HepG2 (cell line): Measurements from ENCODE around the gene RSPH9. TPM values are rescaled to one million over a fixed set of nuclear protein-coding genes. Genes with fewer than 3 reads are reported as not detected.

Source experiments
- AGO2 ChIP-seq: fragments of 200-400 bp; formaldehyde crosslinking; optimal IDR thresholded peaks from 2 replicates; pipeline ENCODE3; 2017; ENCODE audit warnings: mild to moderate bottlenecking, low read depth, low read length, moderate library complexity
- ARNT2 ChIP-seq: sonication (generic); formaldehyde crosslinking; IDR thresholded peaks from 2 replicates; pipeline ENCODE4 v1.8.0; 2022; ENCODE audit warnings: mild to moderate bottlenecking, low read depth, missing genetic modification reagents, moderate library complexity
- HMG20B ChIP-seq: conservative IDR thresholded peaks from 2 replicates; pipeline ENCODE4 v1.6.1; 2016; ENCODE audit warnings: missing genetic modification reagents, missing compliant biosample characterization
- HOXA5 ChIP-seq: sonication (generic); formaldehyde crosslinking; IDR thresholded peaks from 2 replicates; pipeline ENCODE4 v1.4.0; 2020; ENCODE audit warnings: missing genetic modification reagents
- NFE2 ChIP-seq: sonication (generic); formaldehyde crosslinking; IDR thresholded peaks from 2 replicates; pipeline ENCODE4 v1.4.0; 2020; ENCODE audit warnings: missing genetic modification reagents
- RBM22 ChIP-seq: fragments of 200-400 bp; formaldehyde crosslinking; optimal IDR thresholded peaks from 2 replicates; pipeline ENCODE3; 2017; ENCODE audit warnings: mild to moderate bottlenecking, low read length, moderate library complexity
- RXRB ChIP-seq: IDR thresholded peaks from 2 replicates; pipeline ENCODE4 v1.6.1; 2016; ENCODE audit warnings: borderline replicate concordance, missing genetic modification reagents, missing compliant biosample characterization
- STAT5B ChIP-seq: sonication (generic); formaldehyde crosslinking; IDR thresholded peaks from 2 replicates; pipeline ENCODE4 v1.4.0; 2020; ENCODE audit warnings: missing genetic modification reagents
- ZBTB3 ChIP-seq: sonication (generic); formaldehyde crosslinking; IDR thresholded peaks from 2 replicates; pipeline ENCODE4 v1.4.0; 2020; ENCODE audit warnings: low read depth, mild to moderate bottlenecking, moderate library complexity, missing genetic modification reagents, borderline replicate concordance
- ZMYM4 ChIP-seq: sonication (generic); formaldehyde crosslinking; IDR thresholded peaks from 2 replicates; pipeline ENCODE4 v1.8.1; 2023; ENCODE audit warnings: mild to moderate bottlenecking, missing genetic modification reagents
- ZNF12 ChIP-seq: sonication (generic); formaldehyde crosslinking; IDR thresholded peaks from 2 replicates; pipeline ENCODE4 v1.5.0; 2020; ENCODE audit warnings: missing genetic modification reagents
- ZNF205 ChIP-seq: IDR thresholded peaks from 2 replicates; pipeline ENCODE4 v1.6.1; 2018; ENCODE audit warnings: missing biosample characterization, missing genetic modification reagents
- ZNF251 ChIP-seq: sonication (generic); formaldehyde crosslinking; IDR thresholded peaks from 2 replicates; pipeline ENCODE4 v1.9.0; 2021; ENCODE audit warnings: mild to moderate bottlenecking, missing genetic modification reagents
- ZNF329 ChIP-seq: sonication (generic); formaldehyde crosslinking; IDR thresholded peaks from 2 replicates; pipeline ENCODE4 v1.9.0; 2021; ENCODE audit warnings: low read depth, mild to moderate bottlenecking, missing genetic modification reagents
- ZNF709 ChIP-seq: sonication (generic); formaldehyde crosslinking; IDR thresholded peaks from 2 replicates; pipeline ENCODE4 v1.5.0; 2020; ENCODE audit warnings: mild to moderate bottlenecking, missing genetic modification reagents
- ZNF792 ChIP-seq: IDR thresholded peaks from 2 replicates; pipeline ENCODE4 v1.6.1; 2016
- polyA plus RNA-seq, 8 experiments: library from polyadenylated mRNA; depleted of rRNA in 3 of 8; stranded (reverse) in 7 of 8; unstranded in 1 of 8; fragments of >200 nt; fragmentation: Illumina TruSeq in 4 of 8; extraction: Trizol in 4 of 8; gene quantifications; 2 replicates each; pipeline versions ENCODE4 v1.2.1 to v1.2.3, GENCODE V29; 2011 to 2016; ENCODE audit warnings: low read depth in 4 of 8, missing spikeins in 1 of 8, mixed read lengths in 1 of 8; ENCODE audit not compliant: insufficient read depth in 1 of 8
- total RNA-seq, 5 experiments: library from RNA; depleted of rRNA; stranded (reverse); fragments of >200 nt; fragmentation: Illumina TruSeq; extraction: Trizol; gene quantifications; 2 replicates each; pipeline ENCODE4 v1.2.3, GENCODE V29; 2016; ENCODE audit warnings: low read depth in 1 of 5
- TF ChIP-seq, protein P1 (sequence below): sonication (generic); formaldehyde crosslinking; IDR thresholded peaks from 2 replicates; pipeline ENCODE4 v1.5.0; 2020; ENCODE audit warnings: mild to moderate bottlenecking, missing genetic modification reagents
- TF ChIP-seq, protein P2 (sequence below): sonication (generic); formaldehyde crosslinking; IDR thresholded peaks from 2 replicates; pipeline ENCODE4 v1.4.0; 2020; ENCODE audit warnings: low read depth, mild to moderate bottlenecking, missing genetic modification reagents
- TF ChIP-seq, protein P3 (sequence below): sonication (generic); formaldehyde crosslinking; IDR thresholded peaks from 2 replicates; pipeline ENCODE4 v1.8.0; 2022; ENCODE audit warnings: missing genetic modification reagents, mild to moderate bottlenecking, moderate library complexity, borderline replicate concordance
- TF ChIP-seq, protein P4 (sequence below): IDR thresholded peaks from 2 replicates; pipeline ENCODE4 v1.6.1; 2016; ENCODE audit warnings: low read depth, borderline replicate concordance
- TF ChIP-seq, protein P5 (sequence below): sonication (generic); IDR thresholded peaks from 2 replicates; pipeline ENCODE4 v1.6.1; 2016; ENCODE audit warnings: low read depth, borderline replicate concordance

Gene RSPH9
- total and polyA plus RNA-seq, 2 of the 13 experiments (the other 11 are each of a cell fraction or from before 2014, with no cell fraction given): 0.04 TPM; not detected in 1

DNA sequence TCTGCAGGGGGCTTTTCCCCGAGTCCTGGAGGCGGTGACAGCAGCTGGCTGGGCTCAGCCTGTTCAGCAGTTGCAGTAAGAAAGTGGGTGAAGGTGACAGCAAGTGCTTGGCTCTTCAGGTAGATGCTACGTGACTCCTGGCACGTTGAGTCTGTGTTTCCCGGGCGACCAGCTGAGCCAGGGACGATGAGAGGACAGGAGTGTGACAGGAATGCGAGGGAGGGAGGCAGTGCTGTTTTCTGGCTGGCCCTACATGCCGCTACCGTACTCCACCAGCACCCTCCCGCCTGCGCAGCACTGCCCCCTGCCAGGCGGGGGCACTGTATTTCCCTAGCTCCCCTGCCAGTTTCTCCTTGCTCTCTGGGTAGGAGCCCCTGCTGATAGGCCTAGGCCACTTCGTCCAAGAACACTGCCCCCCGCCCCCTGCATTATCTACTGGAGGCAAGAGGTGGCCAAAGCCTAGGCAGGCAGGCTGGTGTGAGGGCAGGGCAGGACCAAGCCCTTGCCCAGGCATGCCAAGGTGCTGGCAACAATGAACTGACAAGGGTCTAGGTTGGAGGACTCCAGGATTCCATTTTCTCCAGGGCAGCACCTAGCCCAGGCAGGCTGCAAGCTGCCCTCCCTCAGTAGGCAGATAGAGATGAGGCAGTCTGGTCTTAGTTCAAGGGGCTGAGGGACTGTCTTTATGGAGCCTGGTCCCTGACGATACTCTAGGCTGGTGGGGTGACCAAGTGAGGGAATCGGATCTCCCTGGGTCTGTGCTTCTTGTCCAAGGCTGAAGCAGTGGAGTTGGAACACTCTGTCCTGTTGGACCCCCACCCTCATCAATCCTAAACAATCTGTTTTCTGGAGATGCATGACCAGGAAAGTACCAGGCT, 23.6 kb downstream of the RSPH9 start (continued):
- TF ChIP-seq, protein P1, sequence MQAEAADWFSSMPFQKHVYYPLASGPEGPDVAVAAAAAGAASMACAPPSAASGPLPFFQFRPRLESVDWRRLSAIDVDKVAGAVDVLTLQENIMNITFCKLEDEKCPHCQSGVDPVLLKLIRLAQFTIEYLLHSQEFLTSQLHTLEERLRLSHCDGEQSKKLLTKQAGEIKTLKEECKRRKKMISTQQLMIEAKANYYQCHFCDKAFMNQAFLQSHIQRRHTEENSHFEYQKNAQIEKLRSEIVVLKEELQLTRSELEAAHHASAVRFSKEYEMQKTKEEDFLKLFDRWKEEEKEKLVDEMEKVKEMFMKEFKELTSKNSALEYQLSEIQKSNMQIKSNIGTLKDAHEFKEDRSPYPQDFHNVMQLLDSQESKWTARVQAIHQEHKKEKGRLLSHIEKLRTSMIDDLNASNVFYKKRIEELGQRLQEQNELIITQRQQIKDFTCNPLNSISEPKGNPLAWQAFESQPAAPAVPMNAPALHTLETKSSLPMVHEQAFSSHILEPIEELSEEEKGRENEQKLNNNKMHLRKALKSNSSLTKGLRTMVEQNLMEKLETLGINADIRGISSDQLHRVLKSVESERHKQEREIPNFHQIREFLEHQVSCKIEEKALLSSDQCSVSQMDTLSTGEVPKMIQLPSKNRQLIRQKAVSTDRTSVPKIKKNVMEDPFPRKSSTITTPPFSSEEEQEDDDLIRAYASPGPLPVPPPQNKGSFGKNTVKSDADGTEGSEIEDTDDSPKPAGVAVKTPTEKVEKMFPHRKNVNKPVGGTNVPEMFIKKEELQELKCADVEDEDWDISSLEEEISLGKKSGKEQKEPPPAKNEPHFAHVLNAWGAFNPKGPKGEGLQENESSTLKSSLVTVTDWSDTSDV: peak; percentile 93; the same call in 1 of the 2 replicates
- no peak for TF ChIP-seq NFE2 (CRISPR knock-in tag)
- TF ChIP-seq, protein P2, sequence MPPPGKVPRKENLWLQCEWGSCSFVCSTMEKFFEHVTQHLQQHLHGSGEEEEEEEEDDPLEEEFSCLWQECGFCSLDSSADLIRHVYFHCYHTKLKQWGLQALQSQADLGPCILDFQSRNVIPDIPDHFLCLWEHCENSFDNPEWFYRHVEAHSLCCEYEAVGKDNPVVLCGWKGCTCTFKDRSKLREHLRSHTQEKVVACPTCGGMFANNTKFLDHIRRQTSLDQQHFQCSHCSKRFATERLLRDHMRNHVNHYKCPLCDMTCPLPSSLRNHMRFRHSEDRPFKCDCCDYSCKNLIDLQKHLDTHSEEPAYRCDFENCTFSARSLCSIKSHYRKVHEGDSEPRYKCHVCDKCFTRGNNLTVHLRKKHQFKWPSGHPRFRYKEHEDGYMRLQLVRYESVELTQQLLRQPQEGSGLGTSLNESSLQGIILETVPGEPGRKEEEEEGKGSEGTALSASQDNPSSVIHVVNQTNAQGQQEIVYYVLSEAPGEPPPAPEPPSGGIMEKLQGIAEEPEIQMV (CRISPR knock-in tag): peak; percentile 85; the same call in 1 of the 2 replicates
- TF ChIP-seq, protein P3, sequence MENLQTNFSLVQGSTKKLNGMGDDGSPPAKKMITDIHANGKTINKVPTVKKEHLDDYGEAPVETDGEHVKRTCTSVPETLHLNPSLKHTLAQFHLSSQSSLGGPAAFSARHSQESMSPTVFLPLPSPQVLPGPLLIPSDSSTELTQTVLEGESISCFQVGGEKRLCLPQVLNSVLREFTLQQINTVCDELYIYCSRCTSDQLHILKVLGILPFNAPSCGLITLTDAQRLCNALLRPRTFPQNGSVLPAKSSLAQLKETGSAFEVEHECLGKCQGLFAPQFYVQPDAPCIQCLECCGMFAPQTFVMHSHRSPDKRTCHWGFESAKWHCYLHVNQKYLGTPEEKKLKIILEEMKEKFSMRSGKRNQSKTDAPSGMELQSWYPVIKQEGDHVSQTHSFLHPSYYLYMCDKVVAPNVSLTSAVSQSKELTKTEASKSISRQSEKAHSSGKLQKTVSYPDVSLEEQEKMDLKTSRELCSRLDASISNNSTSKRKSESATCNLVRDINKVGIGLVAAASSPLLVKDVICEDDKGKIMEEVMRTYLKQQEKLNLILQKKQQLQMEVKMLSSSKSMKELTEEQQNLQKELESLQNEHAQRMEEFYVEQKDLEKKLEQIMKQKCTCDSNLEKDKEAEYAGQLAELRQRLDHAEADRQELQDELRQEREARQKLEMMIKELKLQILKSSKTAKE: no peak; the same call in 1 of the 2 replicates
- TF ChIP-seq, protein P4, sequence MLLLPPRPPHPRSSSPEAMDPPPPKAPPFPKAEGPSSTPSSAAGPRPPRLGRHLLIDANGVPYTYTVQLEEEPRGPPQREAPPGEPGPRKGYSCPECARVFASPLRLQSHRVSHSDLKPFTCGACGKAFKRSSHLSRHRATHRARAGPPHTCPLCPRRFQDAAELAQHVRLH (CRISPR knock-in tag): peak; percentile 79; the same call in 1 of the 2 replicates
- TF ChIP-seq, protein P5, sequence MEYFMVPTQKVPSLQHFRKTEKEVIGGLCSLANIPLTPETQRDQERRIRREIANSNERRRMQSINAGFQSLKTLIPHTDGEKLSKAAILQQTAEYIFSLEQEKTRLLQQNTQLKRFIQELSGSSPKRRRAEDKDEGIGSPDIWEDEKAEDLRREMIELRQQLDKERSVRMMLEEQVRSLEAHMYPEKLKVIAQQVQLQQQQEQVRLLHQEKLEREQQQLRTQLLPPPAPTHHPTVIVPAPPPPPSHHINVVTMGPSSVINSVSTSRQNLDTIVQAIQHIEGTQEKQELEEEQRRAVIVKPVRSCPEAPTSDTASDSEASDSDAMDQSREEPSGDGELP: peak; percentile 96
- no peak for TF ChIP-seq STAT5B (CRISPR knock-in tag)
- no peak for TF ChIP-seq ZBTB3 (CRISPR knock-in tag)
- 0 out of 2 replicates have a peak, but pooled peaks have one; percentile 35 for TF ChIP-seq ZNF251 (CRISPR knock-in tag)
- TF ChIP-seq ZNF12 (CRISPR knock-in tag): 0 out of 2 replicates have a peak, but pooled peaks have one; percentile 45
- TF ChIP-seq RBM22: peak; percentile 91
- peak; percentile 88; the same call in 1 of the 2 replicates for TF ChIP-seq ZNF792 (CRISPR knock-in tag)
- TF ChIP-seq ZNF709 (CRISPR knock-in tag): peak; percentile 55; the same call in 1 of the 2 replicates
- 0 out of 2 replicates have a peak, but pooled peaks have one; percentile 40 for TF ChIP-seq ZNF329
- TF ChIP-seq ZNF205: 0 out of 2 replicates have a peak, but pooled peaks have one; percentile 61
- peak; percentile 95 for TF ChIP-seq ARNT2 (CRISPR knock-in tag)
- no peak for TF ChIP-seq HMG20B (CRISPR knock-in tag)
- TF ChIP-seq RXRB: peak; percentile 75
- 0 out of 2 replicates have a peak, but pooled peaks have one; percentile 17 for TF ChIP-seq HOXA5 (CRISPR knock-in tag)
- peak; percentile 42; the same call in 1 of the 2 replicates for TF ChIP-seq ZMYM4 (CRISPR knock-in tag)
- peak; percentile 98 for TF ChIP-seq AGO2
